OCI-LY3 (cell line): Measurements from ENCODE around the gene RFX3.

Experiments used
- H2AFZ ChIP-seq: fragments of 200-600, 300-600 bp; shearing (Covaris generic); 2 replicates; pipeline ENCODE4 v1.6.0; 2014; ENCODE audit warnings: antibody characterized with exemption, low read depth, low read length
- H3K27ac ChIP-seq: fragments of 200-600, 300-600 bp; sonication (generic); 2 replicates; pipeline ENCODE4 v1.5.1; 2014; ENCODE audit warnings: mild to moderate bottlenecking, low read length, moderate library complexity, mixed read lengths
- H3K27me3 ChIP-seq: fragments of 200-600, 300-600 bp; sonication (generic); 2 replicates; pipeline ENCODE4 v1.6.1; 2014; ENCODE audit warnings: low read depth, low read length, mixed read lengths
- H3K36me3 ChIP-seq: fragments of 200-600, 300-600 bp; sonication (generic); replicated peaks from 2 replicates; pipeline ENCODE3; 2014; ENCODE audit warnings: low read depth, low read length, mixed read lengths
- H3K4me1 ChIP-seq: fragments of 300-600, 200-600 bp; sonication (generic); 2 replicates; pipeline ENCODE4 v1.6.1; 2014; ENCODE audit warnings: low read length, mixed read lengths
- H3K4me2 ChIP-seq: fragments of 200-600, 300-600 bp; sonication (generic); 2 replicates; pipeline ENCODE4 v1.6.1; 2014; ENCODE audit warnings: low read length, mixed read lengths
- H3K4me3 ChIP-seq: fragments of 300-600, 200-600 bp; sonication (generic); 2 replicates; pipeline ENCODE4 v1.5.1; 2014; ENCODE audit warnings: antibody characterized with exemption, mild to moderate bottlenecking, low read length, moderate library complexity
- H3K79me2 ChIP-seq: fragments of 300-600, 200-600 bp; shearing (Covaris generic); 2 replicates; pipeline ENCODE4 v1.6.1; 2014; ENCODE audit warnings: mild to moderate bottlenecking, low read length, mixed read lengths
- H3K9ac ChIP-seq: fragments of 300-600, 200-600 bp; shearing (Covaris generic); 2 replicates; pipeline ENCODE4 v1.6.0; 2014; ENCODE audit warnings: mild to moderate bottlenecking, low read length, moderate library complexity
- H3K9me3 ChIP-seq: fragments of 200-600, 300-600 bp; shearing (Covaris generic); 2 replicates; pipeline ENCODE4 v1.6.1; 2014; ENCODE audit warnings: low read length, mixed read lengths; ENCODE audit not compliant: insufficient read depth
- H4K20me1 ChIP-seq: fragments of 200-600, 300-600 bp; sonication (generic); 2 replicates; pipeline ENCODE4 v1.6.1; 2016; ENCODE audit warnings: low read length, mixed read lengths; ENCODE audit not compliant: insufficient read depth
- EZH2phosphoT487 ChIP-seq: fragments of 200-600 bp; shearing (Covaris generic); IDR thresholded peaks from 2 replicates; pipeline ENCODE4 v1.6.1; 2018; ENCODE audit warnings: antibody characterized with exemption, mixed run types, low read depth
- TF ChIP-seq, protein P1 (sequence below): fragments of 200-600, 300-600 bp; sonication (generic); IDR thresholded peaks from 2 replicates; pipeline ENCODE4 v1.5.1; 2014; ENCODE audit warnings: antibody characterized with exemption, low read length, low read depth

RFX3 gene

DNA sequence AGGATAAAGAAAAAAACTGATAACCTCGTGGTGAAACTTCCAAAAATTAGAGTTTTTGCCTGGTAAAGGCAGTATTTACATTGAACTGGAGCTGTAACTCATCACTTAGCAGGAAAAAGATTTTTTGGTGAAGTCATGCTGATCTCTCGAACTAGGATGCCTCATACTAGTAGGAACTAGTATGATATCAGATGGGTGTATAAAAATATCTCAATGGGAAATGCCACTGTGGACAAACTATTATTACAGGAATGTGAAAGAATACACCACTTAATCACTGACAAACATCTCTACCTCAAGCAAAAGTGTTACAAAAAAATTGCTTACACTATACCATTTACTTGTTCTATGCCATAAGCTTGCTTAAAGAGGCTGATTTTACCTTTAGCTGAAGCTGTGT, 28.4 kb downstream of the RFX3 start:
- no peak for TF ChIP-seq EZH2phosphoT487
- TF ChIP-seq, protein P1, sequence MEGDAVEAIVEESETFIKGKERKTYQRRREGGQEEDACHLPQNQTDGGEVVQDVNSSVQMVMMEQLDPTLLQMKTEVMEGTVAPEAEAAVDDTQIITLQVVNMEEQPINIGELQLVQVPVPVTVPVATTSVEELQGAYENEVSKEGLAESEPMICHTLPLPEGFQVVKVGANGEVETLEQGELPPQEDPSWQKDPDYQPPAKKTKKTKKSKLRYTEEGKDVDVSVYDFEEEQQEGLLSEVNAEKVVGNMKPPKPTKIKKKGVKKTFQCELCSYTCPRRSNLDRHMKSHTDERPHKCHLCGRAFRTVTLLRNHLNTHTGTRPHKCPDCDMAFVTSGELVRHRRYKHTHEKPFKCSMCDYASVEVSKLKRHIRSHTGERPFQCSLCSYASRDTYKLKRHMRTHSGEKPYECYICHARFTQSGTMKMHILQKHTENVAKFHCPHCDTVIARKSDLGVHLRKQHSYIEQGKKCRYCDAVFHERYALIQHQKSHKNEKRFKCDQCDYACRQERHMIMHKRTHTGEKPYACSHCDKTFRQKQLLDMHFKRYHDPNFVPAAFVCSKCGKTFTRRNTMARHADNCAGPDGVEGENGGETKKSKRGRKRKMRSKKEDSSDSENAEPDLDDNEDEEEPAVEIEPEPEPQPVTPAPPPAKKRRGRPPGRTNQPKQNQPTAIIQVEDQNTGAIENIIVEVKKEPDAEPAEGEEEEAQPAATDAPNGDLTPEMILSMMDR, result no peak
- no peak overlapping the region for H2AFZ ChIP-seq
- H3K4me3 ChIP-seq, result no peak overlapping the region
- H3K4me1 ChIP-seq, result peaks cover 12% of the 10 kb centered on the region
- H3K27ac ChIP-seq, result no peak overlapping the region
- H3K4me2 ChIP-seq, result no peak overlapping the region
- H3K36me3 ChIP-seq, result no peaks in the 10 kb centered on the region
- no peaks in the 10 kb centered on the region; the same call in 1 of the 2 replicates for H3K79me2 ChIP-seq
- H4K20me1 ChIP-seq, result no peaks in the 10 kb centered on the region
- no peak overlapping the region for H3K9ac ChIP-seq
- no peaks in the 10 kb centered on the region for H3K9me3 ChIP-seq
- H3K27me3 ChIP-seq, result no peaks in the 10 kb centered on the region

GRCh38 chr9:3495855-3496254, 29.9 kb downstream of the RFX3 start:
- no peak overlapping the region for H3K9ac ChIP-seq
- no peaks in the 10 kb centered on the region for H3K79me2 ChIP-seq
- no peaks in the 10 kb centered on the region for H4K20me1 ChIP-seq
- TF ChIP-seq EZH2phosphoT487, result no peak
- TF ChIP-seq, protein P1, result no peak
- no peak overlapping the region for H2AFZ ChIP-seq
- no peak overlapping the region for H3K4me2 ChIP-seq
- H3K4me3 ChIP-seq, result no peak overlapping the region
- peaks cover 11% of the 10 kb centered on the region for H3K4me1 ChIP-seq
- H3K27me3 ChIP-seq, result no peaks in the 10 kb centered on the region
- no peaks in the 10 kb centered on the region for H3K9me3 ChIP-seq
- no peak overlapping the region for H3K27ac ChIP-seq
- no peaks in the 10 kb centered on the region for H3K36me3 ChIP-seq

GRCh38 chr9:3492214-3492613, 33.6 kb downstream of the RFX3 start:
- no peak overlapping the region for H2AFZ ChIP-seq
- no peaks in the 10 kb centered on the region for H4K20me1 ChIP-seq
- no peak overlapping the region for H3K4me3 ChIP-seq

GRCh38 chr9:3491450-3491849, 34.4 kb downstream of the RFX3 start:
- Histone ChIP-seq H3K27ac (no peak overlapping the region), H3K27me3 (no peaks in the 10 kb centered on the region), H3K4me2 (no peak overlapping the region), H3K4me3 (no peak overlapping the region), H4K20me1 (no peaks in the 10 kb centered on the region), H3K9ac (no peak overlapping the region), H3K79me2 (no peaks in the 10 kb centered on the region), H3K9me3 (no peaks in the 10 kb centered on the region), H2AFZ (no peak overlapping the region), H3K36me3 (no peaks in the 10 kb centered on the region), H3K4me1 (no peaks in the 10 kb centered on the region)
- no peak for TF ChIP-seq EZH2phosphoT487
- TF ChIP-seq, protein P1, result no peak

More at GRCh38 chr9:3492214-3492613, 33.6 kb downstream of the RFX3 start:
- Histone ChIP-seq H3K9ac (no peak overlapping the region), H3K36me3 (no peaks in the 10 kb centered on the region), H3K27ac (no peak overlapping the region), H3K9me3 (no peaks in the 10 kb centered on the region), H3K79me2 (no peaks in the 10 kb centered on the region), H3K27me3 (no peaks in the 10 kb centered on the region), H3K4me2 (no peak overlapping the region), H3K4me1 (no peaks in the 10 kb centered on the region)
- TF ChIP-seq, protein P1, result no peak
- no peak for TF ChIP-seq EZH2phosphoT487
